Measurements from ENCODE around the gene FBLN2.

The FBLN2 gene

DNA sequence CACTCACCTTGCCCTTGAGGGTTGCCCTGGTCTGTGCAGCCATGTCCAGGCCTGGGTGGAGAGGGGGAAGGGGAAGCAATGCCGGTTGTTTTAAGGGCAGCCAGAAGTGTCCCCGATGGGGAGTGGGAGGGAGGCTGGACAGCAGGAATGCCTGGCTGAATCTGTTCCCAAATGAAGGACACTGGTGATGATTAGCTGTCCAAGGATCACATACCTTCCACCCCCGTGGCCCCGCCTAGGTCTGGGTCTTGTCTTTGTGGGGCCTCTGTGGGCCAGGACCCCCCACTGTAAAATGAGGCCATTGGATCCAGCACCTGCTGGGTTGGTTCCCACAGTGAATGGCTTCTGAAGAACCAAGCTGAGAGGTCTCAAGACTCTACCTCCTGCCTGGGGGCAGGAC is 71.4 kb downstream of the FBLN2 start:
- DNase-seq (ENCODE audit: low read depth in 1 of 2, low spot score in 1 of 2): no peak

DNA sequence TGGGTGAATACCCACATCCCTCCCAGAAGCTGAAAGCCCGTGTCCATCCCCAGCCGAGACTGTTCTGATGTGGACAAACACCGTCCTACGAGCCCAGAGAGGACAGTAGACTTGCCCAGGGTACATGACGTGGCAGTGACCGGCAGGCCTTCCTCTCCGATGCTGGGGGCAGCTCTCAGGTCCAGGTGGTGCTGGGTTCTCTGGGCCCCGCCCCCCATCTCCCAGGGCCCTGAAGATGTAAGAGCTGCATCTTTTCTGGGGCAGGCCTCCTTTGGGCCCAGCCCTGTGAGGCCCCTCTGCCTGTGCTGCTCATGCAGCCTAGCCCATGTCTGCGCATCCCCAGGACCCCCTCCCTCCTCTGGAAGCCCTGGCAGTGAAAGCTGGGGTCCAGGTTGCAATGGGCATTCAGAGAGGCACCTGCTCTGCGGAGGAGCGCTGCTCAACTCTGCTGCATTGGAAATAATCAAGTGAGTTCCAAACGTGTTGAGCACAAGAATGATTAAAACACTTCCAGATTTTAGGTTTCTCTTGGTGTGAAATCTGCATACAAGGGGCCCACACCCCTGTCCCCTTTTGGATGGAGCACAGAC is 71.9 kb downstream of the FBLN2 start:
- no peak for DNase-seq (ENCODE audit: low read depth in 1 of 2, low spot score in 1 of 2)

DNA sequence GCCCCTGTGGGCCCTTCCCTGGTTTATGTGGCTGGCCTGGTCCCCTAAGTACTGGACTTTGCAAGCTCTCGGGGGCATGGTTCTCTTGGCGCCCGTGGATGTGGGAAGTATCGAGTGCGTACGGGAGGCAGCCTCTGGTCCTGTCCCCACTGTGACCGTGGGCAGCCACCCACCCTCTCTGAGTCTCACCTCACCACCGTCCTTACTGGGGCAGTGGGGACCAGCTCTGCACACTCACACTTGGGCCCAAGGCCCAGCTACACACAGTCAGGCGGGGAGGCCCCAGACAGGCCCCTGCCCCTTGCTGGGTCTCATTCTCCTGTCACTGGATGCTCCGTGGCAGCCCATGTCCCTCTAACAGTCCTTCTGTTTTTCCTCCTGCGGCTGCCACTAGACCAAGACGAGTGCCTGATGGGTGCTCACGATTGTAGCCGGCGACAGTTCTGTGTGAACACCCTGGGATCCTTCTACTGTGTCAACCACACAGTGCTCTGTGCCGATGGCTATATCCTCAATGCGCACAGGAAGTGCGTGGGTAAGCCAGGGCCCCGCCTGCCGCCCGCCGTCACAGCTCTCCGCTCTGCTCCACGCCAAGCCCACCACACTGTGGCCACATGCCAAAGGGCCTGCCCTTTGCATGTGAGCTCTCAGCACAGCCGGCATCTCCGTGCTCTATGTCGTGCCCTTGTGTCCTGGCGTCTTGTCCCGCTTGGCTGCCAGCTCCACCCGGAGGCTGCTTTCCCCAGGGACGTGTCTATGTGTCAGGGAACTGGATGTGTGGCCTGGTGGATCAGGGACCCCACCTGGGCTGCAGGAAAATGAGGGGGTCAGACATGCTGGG is 72.7 kb downstream of the FBLN2 start:
- DNase-seq (ENCODE audit: low read depth in 1 of 2, low spot score in 1 of 2): peak in 1 of 2 donors; percentile 2

DNA sequence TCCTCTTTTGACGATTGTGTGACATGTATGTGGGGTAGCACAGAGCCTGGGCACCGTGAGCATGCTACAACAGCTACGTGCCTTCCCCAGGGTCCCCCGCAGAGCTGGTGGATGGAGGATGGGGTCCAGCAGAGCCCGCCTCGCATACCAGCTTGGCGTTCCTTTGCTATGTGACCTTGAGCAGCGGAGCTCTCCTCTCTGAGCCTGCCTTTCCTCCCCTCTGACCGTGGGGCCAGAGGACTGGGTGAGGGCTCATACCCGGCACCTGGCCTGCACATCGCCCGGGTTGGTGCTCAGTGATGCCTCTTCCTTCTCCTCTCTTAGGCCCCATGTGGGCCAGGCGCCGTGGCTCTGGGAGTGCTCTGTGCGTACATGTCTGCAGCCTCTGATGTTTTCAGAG is 73.4 kb downstream of the FBLN2 start:
- DNase-seq (ENCODE audit: low read depth in 1 of 2, low spot score in 1 of 2): no peak

DNA sequence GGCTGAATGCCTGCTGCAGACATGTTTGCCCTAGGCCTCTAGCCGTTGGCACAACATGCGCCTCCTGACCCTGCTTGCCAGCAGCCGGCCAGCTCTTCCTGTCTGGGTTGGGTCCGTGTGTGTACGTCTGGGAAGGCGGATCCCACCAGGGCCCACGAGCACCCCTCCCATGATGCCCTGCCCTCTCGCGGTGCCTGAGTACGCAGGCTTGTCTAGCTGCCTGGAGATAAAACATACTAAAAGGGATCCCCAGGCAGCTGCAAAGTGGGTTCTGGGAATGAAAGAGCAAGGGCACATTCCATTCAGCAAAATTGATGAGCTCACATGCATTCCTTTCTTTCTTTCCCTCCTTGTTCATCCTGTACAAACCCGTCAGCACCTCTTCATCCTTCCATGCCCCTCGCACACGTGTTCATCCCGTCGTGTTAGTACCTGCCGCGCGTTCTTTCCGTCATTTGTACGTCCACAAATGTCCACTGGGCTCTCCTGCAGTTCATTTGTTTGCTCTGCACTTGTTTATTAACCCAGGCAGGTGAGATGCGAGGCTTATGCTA is 74.3 kb downstream of the FBLN2 start:
- no peak for DNase-seq (ENCODE audit: low read depth in 1 of 2, low spot score in 1 of 2)

DNA sequence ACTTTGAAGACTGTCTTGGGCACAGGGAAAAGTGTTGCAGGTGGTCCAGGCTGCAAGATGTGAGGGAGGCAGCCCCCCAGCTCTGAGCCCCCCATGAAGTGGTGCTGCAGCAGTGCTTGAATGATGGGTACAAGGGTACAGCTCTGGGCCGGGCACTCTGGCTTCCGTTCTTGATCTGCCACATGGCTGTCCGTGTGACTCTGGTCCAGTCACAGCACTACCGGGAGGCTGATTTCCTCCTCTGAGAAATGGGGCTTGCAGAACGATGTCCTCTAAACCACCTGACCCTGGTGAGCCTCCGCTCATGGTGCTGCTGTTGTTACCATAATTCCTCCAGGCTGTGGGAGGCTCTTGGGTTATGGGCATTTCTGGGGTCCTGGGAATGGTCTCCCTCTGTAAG is 75.1 kb downstream of the FBLN2 start:
- no peak for DNase-seq (ENCODE audit: low read depth in 1 of 2, low spot score in 1 of 2)

DNA sequence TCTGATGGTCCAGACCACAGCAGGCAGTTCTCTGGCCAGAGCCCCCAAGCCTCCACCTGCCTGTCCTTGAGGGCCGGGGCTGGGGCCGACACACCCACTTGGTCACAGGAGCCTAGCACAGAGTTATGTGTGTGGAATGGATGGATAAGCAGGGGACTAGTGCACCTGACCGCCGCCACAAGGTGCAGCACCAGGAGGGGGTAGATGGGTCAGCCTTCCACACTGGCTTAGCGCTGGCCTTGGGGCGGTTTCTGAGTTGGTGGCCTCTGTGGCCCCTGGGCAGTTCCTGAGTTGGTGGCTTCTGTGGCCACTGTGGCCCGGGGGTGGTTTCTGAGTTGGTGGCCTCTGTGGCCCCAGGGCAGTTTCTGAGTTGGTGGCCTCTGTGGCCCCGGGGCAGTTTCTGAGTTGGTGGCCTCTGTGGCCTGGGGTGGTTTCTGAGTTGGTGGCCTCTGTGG is 75.8 kb downstream of the FBLN2 start:
- no peak for DNase-seq (ENCODE audit: low read depth in 1 of 2, low spot score in 1 of 2)

DNA sequence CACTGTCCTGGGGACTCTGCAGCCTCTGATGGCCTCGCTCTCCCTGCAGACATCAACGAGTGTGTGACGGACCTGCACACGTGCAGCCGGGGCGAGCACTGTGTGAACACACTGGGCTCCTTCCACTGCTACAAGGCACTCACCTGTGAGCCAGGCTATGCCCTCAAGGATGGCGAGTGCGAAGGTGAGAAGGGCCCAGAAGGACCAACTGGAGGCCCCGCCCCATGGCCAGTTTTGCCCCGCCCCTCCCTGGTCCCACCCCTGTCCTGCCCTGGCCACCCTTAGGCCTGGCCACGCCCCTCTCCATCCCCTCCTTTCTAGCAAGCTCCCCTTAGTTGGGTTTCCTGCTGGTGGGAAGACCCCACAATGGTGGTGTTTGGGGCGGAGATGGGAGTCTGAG is 77.5 kb downstream of the FBLN2 start:
- DNase-seq (ENCODE audit: low read depth in 1 of 2, low spot score in 1 of 2): no peak

DNA sequence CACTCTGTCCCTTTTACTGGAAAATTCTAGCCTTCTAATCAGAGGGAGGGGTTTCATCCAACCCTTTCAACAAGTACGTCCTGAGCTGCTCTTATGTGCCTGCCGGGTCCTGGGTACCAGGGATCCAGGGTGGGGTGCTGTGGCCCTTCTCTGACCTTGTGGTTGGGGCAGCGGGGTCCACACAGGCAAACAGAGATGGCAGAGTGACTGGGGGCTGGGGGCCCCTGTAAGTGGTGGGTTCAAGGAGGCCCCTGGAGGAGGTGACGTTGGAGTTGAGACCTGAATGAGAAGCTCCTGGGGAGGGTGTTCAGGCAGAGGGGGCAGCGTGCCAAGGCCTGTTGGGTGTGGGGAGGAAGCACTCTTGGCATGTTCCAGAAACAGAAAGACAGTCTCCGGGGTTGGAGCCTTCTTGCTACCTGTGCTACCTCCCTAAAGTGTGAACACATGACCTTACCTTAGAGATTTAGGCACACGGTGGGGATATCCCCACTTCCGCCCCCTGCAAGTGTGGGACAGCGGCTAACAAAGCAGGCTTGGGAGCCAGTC is 78.1 kb downstream of the FBLN2 start:
- DNase-seq (ENCODE audit: low read depth in 1 of 2, low spot score in 1 of 2): no peak

DNA sequence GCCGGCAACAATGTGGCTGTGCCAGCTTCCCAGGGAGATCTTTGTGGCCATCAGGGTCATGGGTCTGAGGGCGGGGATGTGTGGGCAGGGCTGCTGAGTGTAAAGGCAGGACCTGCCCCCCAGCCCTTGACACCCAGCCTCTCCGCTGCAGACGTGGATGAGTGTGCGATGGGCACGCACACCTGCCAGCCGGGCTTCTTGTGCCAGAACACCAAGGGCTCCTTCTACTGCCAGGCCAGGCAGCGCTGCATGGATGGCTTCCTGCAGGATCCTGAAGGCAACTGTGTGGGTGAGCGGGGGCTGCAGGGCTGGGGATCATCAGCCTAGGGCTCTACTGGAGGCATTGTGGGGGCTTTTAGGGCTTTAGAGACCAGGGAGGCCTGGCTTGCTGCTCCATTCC is 78.8 kb downstream of the FBLN2 start:
- no peak for DNase-seq (ENCODE audit: low read depth in 1 of 2, low spot score in 1 of 2)

DNA sequence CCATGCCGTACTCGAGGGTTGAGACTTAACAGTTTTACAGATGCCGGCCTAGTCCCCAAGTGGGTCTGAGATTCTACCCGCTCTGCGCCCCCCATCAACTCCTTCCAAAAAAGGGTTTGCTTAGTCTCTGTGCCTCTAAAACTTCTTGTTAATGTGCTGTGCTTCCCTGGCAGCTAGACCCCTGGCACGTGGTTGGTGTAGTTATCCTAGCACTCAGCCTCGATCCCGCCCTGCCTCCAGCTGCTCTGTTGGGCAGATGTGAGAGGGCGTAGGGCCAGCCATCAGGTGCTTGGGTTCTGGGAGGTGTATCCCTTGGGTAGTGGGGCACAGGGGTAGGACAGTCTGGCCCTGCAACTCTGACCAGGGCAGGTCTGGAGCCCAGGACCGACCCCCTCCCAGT is 79.5 kb downstream of the FBLN2 start:
- DNase-seq (ENCODE audit: low read depth in 1 of 2, low spot score in 1 of 2): no peak

DNA sequence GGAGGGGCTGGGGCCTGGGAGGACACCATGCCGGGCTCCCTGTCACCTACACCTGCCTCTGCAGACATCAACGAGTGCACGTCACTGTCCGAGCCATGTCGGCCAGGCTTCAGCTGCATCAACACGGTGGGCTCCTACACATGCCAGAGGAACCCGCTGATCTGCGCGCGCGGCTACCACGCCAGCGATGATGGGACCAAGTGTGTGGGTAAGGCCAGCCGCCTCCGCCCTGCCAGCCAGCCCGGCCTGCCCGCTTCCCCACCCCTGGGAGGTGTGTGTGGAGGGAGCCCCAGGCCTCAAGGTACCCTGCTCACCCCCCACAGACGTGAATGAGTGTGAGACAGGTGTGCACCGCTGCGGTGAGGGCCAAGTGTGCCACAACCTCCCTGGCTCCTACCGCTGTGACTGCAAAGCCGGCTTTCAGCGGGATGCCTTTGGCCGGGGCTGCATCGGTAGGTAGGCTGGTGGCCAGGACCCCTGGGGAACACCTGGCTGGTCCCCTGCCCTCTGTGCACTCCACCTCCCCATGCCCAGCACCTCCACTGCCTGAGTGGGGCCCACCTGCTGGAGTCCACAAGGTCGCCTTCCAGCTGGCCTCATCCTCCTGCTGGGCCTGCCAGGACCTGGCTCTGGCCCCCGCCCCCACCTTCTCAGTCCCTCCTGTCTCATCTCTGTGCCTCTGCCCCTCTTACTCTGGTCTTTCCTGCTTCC is 80.1 kb downstream of the FBLN2 start:
- DNase-seq (ENCODE audit: low read depth in 1 of 2, low spot score in 1 of 2): no peak

DNA sequence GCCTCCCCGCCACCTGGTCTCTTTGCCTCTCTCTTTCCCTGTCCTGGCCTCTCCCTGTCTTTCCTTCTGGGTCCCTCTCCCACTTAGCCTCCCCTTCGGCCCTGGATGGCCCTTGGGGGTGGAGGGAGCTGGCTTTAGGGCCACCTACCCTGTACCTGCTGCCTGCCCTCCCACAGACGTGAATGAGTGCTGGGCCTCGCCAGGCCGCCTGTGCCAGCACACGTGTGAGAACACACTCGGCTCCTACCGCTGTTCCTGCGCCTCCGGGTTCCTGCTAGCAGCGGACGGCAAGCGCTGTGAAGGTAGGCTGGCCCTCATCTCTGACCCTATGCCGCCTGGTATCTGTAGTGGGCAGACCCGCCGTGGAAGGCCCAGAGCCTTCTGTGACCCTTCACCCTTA is 80.7 kb downstream of the FBLN2 start:
- no peak for DNase-seq (ENCODE audit: low read depth in 1 of 2, low spot score in 1 of 2)

DNA sequence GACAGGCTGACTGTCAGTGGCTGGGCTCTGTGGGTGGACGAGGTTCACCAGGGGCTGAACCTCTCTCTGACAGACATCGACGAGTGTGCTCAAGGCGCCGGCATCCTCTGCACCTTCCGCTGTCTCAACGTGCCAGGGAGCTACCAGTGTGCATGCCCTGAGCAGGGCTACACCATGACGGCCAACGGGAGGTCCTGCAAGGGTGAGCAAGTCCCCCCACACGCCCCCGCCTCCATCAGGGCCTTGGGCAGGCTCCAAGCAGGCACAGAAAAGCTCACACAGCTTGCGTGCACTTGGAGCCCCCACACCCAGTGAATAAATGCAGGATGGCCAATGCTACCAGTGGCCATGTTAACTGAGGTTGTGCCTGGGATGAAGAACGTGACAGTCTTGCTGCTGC is 82.3 kb downstream of the FBLN2 start:
- DNase-seq (ENCODE audit: low read depth in 1 of 2, low spot score in 1 of 2): no peak

DNA sequence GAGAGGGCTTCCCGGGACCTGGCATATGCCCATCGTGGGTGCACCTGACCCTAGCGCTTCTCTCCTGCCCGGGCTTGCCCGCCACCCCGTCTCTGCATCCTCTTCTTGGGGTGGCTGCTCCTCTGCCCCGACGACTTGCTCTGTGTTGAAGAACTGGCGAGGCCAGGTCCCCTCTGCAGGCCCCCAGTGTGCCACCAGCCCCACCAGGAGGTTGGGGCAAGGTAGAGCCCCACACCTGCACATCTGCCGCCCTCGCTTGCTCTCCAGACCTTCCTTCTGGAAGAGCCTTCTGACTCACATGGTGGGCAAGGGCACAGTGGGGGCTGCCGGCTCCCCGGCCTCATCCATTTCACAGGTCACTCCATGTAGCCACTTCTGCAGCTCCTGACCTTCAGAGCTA is 84.3 kb downstream of the FBLN2 start:
- DNase-seq (ENCODE audit: low read depth in 1 of 2, low spot score in 1 of 2): no peak

DNA sequence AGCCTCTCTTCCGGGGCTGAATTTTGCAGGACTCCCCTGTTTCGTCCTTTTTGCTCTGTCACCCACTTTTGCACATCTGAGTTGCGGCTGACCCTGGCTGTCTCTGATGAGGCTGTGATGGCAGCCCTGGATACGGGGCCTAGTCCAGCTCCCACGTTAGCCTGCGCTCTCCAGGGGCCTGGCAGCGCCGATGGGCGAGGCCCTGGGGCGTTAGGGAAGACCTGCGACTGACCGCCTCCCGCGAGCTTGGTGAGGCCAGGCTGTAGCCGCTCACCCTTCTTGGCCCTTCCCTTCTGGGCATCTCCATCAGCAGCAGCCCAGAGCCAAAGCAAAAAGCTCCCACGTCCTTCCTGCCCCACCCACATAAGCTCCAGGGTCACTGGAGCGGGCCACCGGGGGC is 85.2 kb downstream of the FBLN2 start:
- DNase-seq (ENCODE audit: low read depth in 1 of 2, low spot score in 1 of 2): no peak

DNA sequence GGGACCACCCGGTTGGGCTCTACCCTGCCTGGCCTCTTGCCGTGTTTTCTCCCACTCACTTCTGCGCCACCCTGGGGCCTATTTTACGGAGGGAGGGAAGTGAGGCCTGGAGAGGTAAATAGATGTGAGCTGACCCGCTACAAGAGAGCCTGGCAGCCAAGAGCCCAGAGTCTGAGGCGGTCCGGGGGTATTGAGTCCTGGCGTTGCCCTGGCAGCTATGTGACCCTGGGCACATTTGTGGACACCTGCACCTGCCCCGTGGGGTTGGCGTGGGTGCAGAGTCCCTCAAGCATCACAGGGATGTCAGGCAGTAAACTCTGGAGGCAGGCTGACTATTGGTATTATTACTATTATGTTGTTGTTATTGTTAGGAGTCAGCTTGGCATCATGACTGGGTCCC is 85.7 kb downstream of the FBLN2 start:
- no peak for DNase-seq (ENCODE audit: low read depth in 1 of 2, low spot score in 1 of 2)

DNA sequence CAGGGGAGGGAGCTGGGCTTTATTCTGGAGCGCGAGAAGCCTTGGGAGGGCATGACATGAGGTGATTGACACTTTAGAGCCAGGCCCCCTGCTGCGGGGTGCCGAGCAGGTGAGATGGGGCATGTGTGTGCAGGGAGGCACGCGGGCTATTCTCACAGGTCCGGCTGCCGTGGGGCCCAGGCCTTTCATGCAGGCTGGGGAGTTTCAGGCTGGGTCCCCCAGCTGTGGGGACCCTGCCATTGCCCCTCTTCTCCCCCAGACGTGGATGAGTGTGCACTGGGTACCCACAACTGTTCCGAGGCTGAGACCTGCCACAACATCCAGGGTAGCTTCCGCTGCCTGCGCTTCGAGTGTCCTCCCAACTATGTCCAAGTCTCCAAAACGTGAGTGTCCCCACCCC is 87.3 kb downstream of the FBLN2 start:
- no peak for DNase-seq (ENCODE audit: low read depth in 1 of 2, low spot score in 1 of 2)

DNA sequence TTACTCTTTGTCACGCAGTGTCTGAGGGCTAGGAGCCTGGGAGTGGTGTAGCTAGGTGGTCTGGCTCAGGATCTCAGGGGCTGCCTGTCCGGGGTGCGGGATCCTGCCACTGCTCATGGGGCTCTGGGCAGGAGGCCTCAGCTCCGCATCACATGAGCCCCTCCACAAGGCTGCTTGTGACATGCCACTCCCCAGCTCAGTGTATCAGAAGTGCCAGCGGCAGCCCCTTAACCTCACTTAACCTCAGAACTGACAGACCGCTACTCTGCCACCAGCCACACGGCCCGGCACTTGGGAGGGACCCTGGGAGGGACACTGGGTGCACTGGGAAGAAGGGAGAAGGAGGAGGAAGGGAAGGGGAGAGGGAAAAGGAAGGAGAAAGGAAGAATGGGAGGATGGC is 87.9 kb downstream of the FBLN2 start:
- no peak for DNase-seq (ENCODE audit: low read depth in 1 of 2, low spot score in 1 of 2)

DNA sequence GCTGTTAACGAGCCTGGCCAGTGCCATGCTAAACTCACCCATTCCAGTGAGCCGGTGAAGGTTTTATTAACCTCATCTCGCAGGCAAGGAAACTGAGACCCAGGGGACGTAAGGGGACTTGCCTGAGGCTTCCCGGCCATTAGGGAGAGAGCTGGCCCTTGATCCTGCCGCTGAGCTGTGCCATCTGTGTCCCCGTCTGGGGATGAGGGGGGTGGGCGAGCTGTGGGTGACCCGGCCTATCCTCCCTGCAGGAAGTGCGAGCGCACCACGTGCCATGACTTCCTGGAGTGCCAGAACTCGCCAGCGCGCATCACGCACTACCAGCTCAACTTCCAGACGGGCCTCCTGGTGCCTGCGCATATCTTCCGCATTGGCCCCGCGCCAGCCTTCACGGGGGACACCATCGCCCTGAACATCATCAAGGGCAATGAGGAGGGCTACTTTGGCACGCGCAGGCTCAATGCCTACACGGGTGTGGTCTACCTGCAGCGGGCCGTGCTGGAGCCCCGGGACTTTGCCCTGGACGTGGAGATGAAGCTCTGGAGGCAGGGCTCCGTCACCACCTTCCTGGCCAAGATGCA is 88.5 kb downstream of the FBLN2 start:
- no peak for DNase-seq (ENCODE audit: low read depth in 1 of 2, low spot score in 1 of 2)

DNA sequence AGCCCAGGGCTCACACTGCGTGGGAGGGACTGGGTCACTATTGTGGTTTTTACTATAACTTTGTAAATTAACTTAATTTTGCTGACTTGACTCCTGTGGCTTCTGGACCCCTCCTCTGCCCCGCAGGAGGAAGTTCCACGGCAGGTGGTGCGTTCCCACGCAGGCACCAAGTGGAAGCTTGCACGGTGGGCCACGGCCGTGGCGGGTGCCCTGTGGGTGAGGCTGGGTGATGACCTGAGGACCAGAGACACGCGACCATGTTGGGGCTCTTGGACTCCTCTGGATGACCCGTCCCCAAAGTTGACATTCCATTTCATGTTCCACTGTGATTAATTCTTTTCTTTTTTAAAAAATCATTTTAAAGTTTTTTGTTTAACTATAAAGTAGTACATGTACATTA is 89.0 kb downstream of the FBLN2 start:
- DNase-seq (ENCODE audit: low read depth in 1 of 2, low spot score in 1 of 2): no peak

All from activated CD4-positive, alpha-beta T cell treated with anti-CD3 and anti-CD28 coated beads, Interleukin-2, amount 50 U/mL, for 24 hours (primary cell).